HG02642 (cell line): ENCODE measurements around the gene PIP5K1A.
"Not testable (repeated sequence)": the region's sequence is repeated elsewhere in the genome, so short reads cannot be mapped to it uniquely, and the experiment has no call there.

Experiments used
- ATAC-seq: cut with Tn5 transposase; IDR thresholded peaks from one replicate; pipeline ENCODE4 v1.9.1; 2021; ENCODE audit warnings: mild to moderate bottlenecking; ENCODE audit not compliant: unreplicated experiment, poor library complexity

The PIP5K1A gene

GRCh38 chr1:151246786-151247185 lies 48.4 kb downstream of the PIP5K1A start:
- no peak for ATAC-seq

- ATAC-seq: no peak
Observed at GRCh38 chr1:151251656-151252470, 53.5 kb downstream of the PIP5K1A start.

GRCh38 chr1:151254217-151255213 lies 56.2 kb downstream of the PIP5K1A start, which contains the start of gene PSMD4:
TSS of gene PSMD4 (plus strand) at chr1:151254734. CDS start at chr1:151254783, 49 bp downstream.
- peak; percentile 92 for ATAC-seq

- ATAC-seq: no peak
Observed at GRCh38 chr1:151255381-151255780, 57.0 kb downstream of the PIP5K1A start.

GRCh38 chr1:151259351-151259750 lies 61.0 kb downstream of the PIP5K1A start:
- ATAC-seq: no peak

- no peak for ATAC-seq
Observed at GRCh38 chr1:151265446-151266236, 67.3 kb downstream of the PIP5K1A start.

GRCh38 chr1:151266315-151266714 lies 68.0 kb downstream of the PIP5K1A start:
- no peak for ATAC-seq

- ATAC-seq: no peak
Observed at GRCh38 chr1:151266821-151267220, 68.5 kb downstream of the PIP5K1A start.

- no peak for ATAC-seq
Observed at GRCh38 chr1:151267760-151268159, 69.4 kb downstream of the PIP5K1A start.

- no peak for ATAC-seq
Observed at GRCh38 chr1:151273924-151274466, 75.6 kb downstream of the PIP5K1A start.

- ATAC-seq: not testable (repeated sequence)
Observed at GRCh38 chr1:151275341-151275740, 77.0 kb downstream of the PIP5K1A start.

GRCh38 chr1:151277249-151277648 lies 78.9 kb downstream of the PIP5K1A start:
- no peak for ATAC-seq

- peak; percentile 39 for ATAC-seq
Observed at GRCh38 chr1:151281225-151281968, 83.0 kb downstream of the PIP5K1A start.

- peak; percentile 88 for ATAC-seq
Observed at GRCh38 chr1:151281969-151282882, 83.9 kb downstream of the PIP5K1A start, which contains the start of gene ZNF687. TSS of gene ZNF687 (plus strand) at chr1:151282299. CDS start at chr1:151286292, 3,993 bp downstream.

GRCh38 chr1:151282883-151283725 lies 84.8 kb downstream of the PIP5K1A start:
- ATAC-seq: no peak

- ATAC-seq: no peak
Observed at GRCh38 chr1:151284013-151284577, 85.7 kb downstream of the PIP5K1A start.
